Measurements from ENCODE around the gene C10orf53. TPM values are rescaled to one million over a fixed set of nuclear protein-coding genes. Genes with fewer than 3 reads are reported as not detected.

Gene C10orf53
- total RNA-seq, 1 donor, result not detected

DNA sequence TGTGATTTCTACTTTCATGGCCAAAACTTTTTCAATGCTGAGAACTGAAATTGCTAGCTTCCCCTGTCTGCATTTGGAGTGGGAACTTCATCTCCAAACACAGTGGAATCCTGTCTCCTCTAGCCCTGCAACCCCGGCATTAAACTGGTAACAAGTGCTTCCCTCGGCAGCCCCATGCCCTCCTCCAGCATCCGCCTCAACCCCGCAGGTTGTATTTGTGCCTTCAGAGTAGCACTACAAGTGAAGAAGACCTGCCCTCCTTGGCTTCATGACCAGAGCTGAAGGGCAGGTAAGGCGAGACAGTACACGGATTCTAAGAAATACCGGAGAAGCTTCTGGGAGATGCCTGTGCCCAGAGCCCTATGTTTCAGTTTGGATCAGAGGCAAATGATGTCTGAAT, 16.9 kb downstream of the C10orf53 start:
- peaks cover 28% of the 10 kb centered on the region for H3K27me3 ChIP-seq (ENCODE audit: insufficient read depth, low read length)
- no peak overlapping the region for H2AFZ ChIP-seq (ENCODE audit: low read length)
- TF ChIP-seq, protein P1, sequence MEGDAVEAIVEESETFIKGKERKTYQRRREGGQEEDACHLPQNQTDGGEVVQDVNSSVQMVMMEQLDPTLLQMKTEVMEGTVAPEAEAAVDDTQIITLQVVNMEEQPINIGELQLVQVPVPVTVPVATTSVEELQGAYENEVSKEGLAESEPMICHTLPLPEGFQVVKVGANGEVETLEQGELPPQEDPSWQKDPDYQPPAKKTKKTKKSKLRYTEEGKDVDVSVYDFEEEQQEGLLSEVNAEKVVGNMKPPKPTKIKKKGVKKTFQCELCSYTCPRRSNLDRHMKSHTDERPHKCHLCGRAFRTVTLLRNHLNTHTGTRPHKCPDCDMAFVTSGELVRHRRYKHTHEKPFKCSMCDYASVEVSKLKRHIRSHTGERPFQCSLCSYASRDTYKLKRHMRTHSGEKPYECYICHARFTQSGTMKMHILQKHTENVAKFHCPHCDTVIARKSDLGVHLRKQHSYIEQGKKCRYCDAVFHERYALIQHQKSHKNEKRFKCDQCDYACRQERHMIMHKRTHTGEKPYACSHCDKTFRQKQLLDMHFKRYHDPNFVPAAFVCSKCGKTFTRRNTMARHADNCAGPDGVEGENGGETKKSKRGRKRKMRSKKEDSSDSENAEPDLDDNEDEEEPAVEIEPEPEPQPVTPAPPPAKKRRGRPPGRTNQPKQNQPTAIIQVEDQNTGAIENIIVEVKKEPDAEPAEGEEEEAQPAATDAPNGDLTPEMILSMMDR (IDR thresholded peaks at IDR 0.05; ENCODE audit: extremely low read depth, low read depth, low read length), result no peak
- no peaks in the 10 kb centered on the region for H3K79me2 ChIP-seq (ENCODE audit: insufficient read depth, low read length)
- no peak overlapping the region for H3K4me2 ChIP-seq (ENCODE audit: insufficient read depth, low read length)
- no peaks in the 10 kb centered on the region for H3K36me3 ChIP-seq (ENCODE audit: insufficient read depth, low read length)
- no peak overlapping the region for H3K4me3 ChIP-seq (ENCODE audit: insufficient read depth, low read length)
- DNase-seq (ENCODE audit: insufficient read length, low spot score, missing footprints), result no peak
- H3K27ac ChIP-seq (ENCODE audit: low read depth, low read length), result no peak overlapping the region
- H4K20me1 ChIP-seq (ENCODE audit: insufficient read depth, low read length), result no peaks in the 10 kb centered on the region
- no peaks in the 10 kb centered on the region for H3K4me1 ChIP-seq (ENCODE audit: insufficient read depth, low read length)
- no peaks in the 10 kb centered on the region for H3K9me3 ChIP-seq (ENCODE audit: low read depth, low read length)

GRCh38 chr10:49698679-49699078, 19.2 kb downstream of the C10orf53 start:
- Histone ChIP-seq H3K79me2 (ENCODE audit: insufficient read depth, low read length) (no peaks in the 10 kb centered on the region), H3K36me3 (ENCODE audit: insufficient read depth, low read length) (no peaks in the 10 kb centered on the region), H3K27ac (ENCODE audit: low read depth, low read length) (no peak overlapping the region), H3K4me2 (ENCODE audit: insufficient read depth, low read length) (no peak overlapping the region), H3K4me1 (ENCODE audit: insufficient read depth, low read length) (no peaks in the 10 kb centered on the region), H3K4me3 (ENCODE audit: insufficient read depth, low read length) (no peak overlapping the region), H2AFZ (ENCODE audit: low read length) (no peak overlapping the region), H3K27me3 (ENCODE audit: insufficient read depth, low read length) (peaks cover 12% of the 10 kb centered on the region), H3K9me3 (ENCODE audit: low read depth, low read length) (no peaks in the 10 kb centered on the region), H4K20me1 (ENCODE audit: insufficient read depth, low read length) (no peaks in the 10 kb centered on the region)
- TF ChIP-seq, protein P1 (IDR thresholded peaks at IDR 0.05; ENCODE audit: extremely low read depth, low read depth, low read length), result no peak
- no peak for DNase-seq (ENCODE audit: insufficient read length, low spot score, missing footprints)

DNA sequence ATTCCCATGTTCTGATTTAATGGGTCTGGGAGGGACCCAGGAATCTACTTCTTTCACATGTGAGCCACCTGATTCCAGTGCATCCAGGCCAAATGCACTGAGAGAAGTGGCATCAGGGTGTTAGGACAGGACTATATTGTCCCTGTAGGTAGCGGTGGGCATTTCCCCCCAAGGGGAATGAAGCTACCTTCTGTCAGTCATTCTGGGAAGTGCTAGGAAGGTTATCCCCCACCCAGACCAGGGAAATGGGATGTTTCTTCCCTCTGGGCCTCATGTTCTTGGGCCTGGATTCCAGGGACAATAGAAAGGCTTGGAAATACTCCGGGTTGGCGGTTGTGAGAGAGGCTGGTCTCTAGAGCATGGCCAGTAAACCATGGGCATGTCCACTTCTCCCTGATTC, 20.8 kb downstream of the C10orf53 start:
- no peaks in the 10 kb centered on the region for H3K79me2 ChIP-seq (ENCODE audit: insufficient read depth, low read length)
- H2AFZ ChIP-seq (ENCODE audit: low read length), result no peak overlapping the region
- TF ChIP-seq, protein P1 (IDR thresholded peaks at IDR 0.05; ENCODE audit: extremely low read depth, low read depth, low read length), result no peak
- no peaks in the 10 kb centered on the region for H4K20me1 ChIP-seq (ENCODE audit: insufficient read depth, low read length)
- H3K4me3 ChIP-seq (ENCODE audit: insufficient read depth, low read length), result no peak overlapping the region
- H3K4me2 ChIP-seq (ENCODE audit: insufficient read depth, low read length), result no peak overlapping the region
- no peak for DNase-seq (ENCODE audit: insufficient read length, low spot score, missing footprints)
- H3K27me3 ChIP-seq (ENCODE audit: insufficient read depth, low read length), result peaks cover 9% of the 10 kb centered on the region
- H3K36me3 ChIP-seq (ENCODE audit: insufficient read depth, low read length), result no peaks in the 10 kb centered on the region
- H3K4me1 ChIP-seq (ENCODE audit: insufficient read depth, low read length), result no peaks in the 10 kb centered on the region
- no peak overlapping the region for H3K27ac ChIP-seq (ENCODE audit: low read depth, low read length)
- H3K9me3 ChIP-seq (ENCODE audit: low read depth, low read length), result no peaks in the 10 kb centered on the region

DNA sequence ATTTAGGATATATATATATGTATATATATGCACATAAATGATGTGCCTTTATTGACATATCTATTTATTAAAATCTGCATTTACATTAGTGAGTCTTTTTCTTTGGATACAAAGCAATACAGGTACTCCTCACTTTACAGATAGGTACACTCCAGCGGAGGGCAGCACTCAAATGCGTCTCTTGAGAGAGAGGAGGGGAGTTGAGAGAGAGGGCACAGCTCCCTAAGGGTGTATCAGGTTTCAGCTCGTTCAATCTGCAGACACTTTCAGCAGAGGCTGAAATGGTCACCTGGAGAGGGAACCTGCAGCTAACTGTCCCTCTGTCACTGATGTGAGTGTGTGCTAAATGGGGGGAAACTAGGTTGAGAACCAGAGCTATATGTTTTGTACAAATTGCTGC, 21.5 kb downstream of the C10orf53 start:
- Histone ChIP-seq H3K27ac (ENCODE audit: low read depth, low read length) (no peak overlapping the region), H2AFZ (ENCODE audit: low read length) (no peak overlapping the region), H3K4me2 (ENCODE audit: insufficient read depth, low read length) (no peak overlapping the region), H3K4me3 (ENCODE audit: insufficient read depth, low read length) (no peak overlapping the region), H3K27me3 (ENCODE audit: insufficient read depth, low read length) (peaks cover 9% of the 10 kb centered on the region), H3K36me3 (ENCODE audit: insufficient read depth, low read length) (no peaks in the 10 kb centered on the region), H4K20me1 (ENCODE audit: insufficient read depth, low read length) (no peaks in the 10 kb centered on the region), H3K79me2 (ENCODE audit: insufficient read depth, low read length) (no peaks in the 10 kb centered on the region), H3K4me1 (ENCODE audit: insufficient read depth, low read length) (no peaks in the 10 kb centered on the region), H3K9me3 (ENCODE audit: low read depth, low read length) (no peaks in the 10 kb centered on the region)
- no peak for DNase-seq (ENCODE audit: insufficient read length, low spot score, missing footprints)
- TF ChIP-seq, protein P1 (IDR thresholded peaks at IDR 0.05; ENCODE audit: extremely low read depth, low read depth, low read length), result no peak
